Retinal pigment epithelial cell (primary cell): Measurements from ENCODE around the gene ACTG2.

Source experiments
- DNase-seq: peaks from one replicate; pipeline ENCODE4 v3.0.0-alpha.2; 2010; ENCODE audit warnings: low read depth
- H3K4me3 ChIP-seq: 2 replicates; pipeline ENCODE4 v1.5.1; 2011; ENCODE audit warnings: mild to moderate bottlenecking, low read length, control low read depth, moderate library complexity
- CTCF ChIP-seq: conservative IDR thresholded peaks from 2 replicates; pipeline ENCODE4 v1.5.1; 2011; ENCODE audit warnings: low read depth, low read length, control low read depth, inconsistent platforms

The ACTG2 gene

DNA sequence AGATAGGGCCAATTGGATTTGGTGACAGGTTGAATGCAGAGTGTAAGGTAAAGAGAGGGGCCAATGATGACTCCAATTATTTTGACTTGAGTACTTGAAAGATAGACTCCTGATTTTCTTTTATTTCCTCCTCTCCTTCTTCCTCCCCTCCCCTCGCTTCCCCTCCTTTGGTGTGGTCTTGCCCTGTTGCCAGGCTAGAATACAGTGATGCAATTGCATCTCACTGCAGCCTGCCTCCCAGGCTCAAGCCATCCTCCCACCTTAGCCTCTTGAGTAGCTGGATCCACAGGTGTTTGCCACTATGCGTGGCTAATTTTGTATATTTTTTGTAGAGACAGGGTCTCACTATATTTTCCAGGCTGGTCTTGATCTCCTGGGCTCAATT is 36.1 kb downstream of the ACTG2 start:
- DNase-seq: no peak

DNA sequence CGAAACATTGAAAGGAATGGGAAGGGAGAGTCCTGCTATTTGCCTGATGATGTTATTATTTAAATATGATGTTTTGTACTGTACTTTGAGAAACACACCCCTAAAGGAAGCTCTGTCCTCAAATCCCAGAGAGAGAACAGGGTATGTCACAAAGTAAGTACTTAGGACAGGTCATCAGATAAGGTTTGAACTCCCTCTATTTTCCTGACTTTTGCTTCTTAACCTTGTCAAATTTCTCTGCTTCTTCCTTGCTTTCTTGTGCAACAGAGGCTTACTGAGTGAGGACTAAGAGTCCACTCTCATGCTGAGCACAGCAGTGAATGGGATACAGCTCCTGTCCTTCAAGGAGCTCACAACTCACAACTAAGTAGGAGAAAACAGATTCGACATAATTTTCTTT is 37.6 kb downstream of the ACTG2 start:
- no peak for DNase-seq
- TF ChIP-seq CTCF: no peak
- no peak overlapping the region for H3K4me3 ChIP-seq

More for the DNA sequence above, 36.1 kb downstream of the ACTG2 start:
- no peak overlapping the region for H3K4me3 ChIP-seq
- TF ChIP-seq CTCF: no peak

GRCh38 chr2:73931531-73932500 is 39.0 kb downstream of the ACTG2 start:
- H3K4me3 ChIP-seq: no peak overlapping the region
- DNase-seq: no peak
- no peak for TF ChIP-seq CTCF

DNA sequence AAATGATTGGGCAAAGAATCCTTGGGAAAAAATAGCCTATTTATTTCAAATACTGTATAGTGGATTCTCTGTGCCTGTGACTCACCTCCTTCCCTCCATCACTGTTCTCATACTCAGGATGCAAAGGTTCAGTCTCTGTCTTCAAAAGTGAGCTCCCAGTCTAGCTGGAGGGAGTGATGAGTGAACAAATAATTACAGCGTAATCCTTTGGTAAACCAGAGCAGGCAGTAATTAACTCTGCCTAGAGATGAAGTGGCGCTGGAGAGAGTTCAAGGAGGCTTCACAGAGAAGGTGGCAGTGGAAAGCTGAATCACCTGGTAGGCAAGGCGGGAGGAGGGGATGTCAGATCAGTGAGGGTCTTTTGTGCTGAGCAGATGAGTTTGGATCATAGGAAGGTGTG is 40.4 kb downstream of the ACTG2 start:
- no peak for TF ChIP-seq CTCF
- no peak for DNase-seq
- H3K4me3 ChIP-seq: no peak overlapping the region

DNA sequence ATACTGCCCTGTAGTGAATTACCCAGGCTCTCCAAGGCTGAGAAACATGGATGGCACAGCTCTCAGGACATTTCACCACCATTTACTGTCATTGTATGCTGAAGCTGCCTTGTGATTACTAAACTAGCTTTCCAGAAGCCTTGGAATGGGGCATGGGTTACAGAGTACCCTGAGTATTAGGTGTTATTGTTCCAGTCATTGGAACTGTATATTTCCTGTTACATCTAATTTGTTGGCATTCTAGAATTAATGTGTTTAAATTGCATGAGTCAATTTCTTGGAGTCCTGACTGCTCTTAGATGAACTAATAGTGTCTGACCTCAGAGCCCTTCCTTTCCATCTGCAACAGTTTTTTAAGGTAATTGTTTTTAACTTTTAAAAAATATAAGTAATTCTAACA is 42.8 kb downstream of the ACTG2 start:
- no peak overlapping the region for H3K4me3 ChIP-seq
- TF ChIP-seq CTCF: no peak
- DNase-seq: no peak

- H3K4me3 ChIP-seq: no peak overlapping the region
- TF ChIP-seq CTCF: no peak
- DNase-seq: no peak
Measured at GRCh38 chr2:73937103-73937885, 44.5 kb downstream of the ACTG2 start.
